IMR-90 (cell line): ENCODE results near the gene PPARD. TPM values are rescaled to one million over a fixed set of nuclear protein-coding genes. Genes with fewer than 3 reads are reported as not detected.

ENCODE experiments used
- CEBPB ChIP-seq: IDR thresholded peaks from 2 replicates; pipeline ENCODE4 v1.6.1; 2012; ENCODE audit warnings: low read depth, low read length, improper control_type of control experiment
- POLR2A ChIP-seq: IDR thresholded peaks from 2 replicates; pipeline ENCODE4 v1.6.1; 2012; ENCODE audit warnings: mild to moderate bottlenecking, low read depth, low read length
- RFX5 ChIP-seq: IDR thresholded peaks from 2 replicates; pipeline ENCODE4 v1.8.0; 2012; ENCODE audit warnings: low read depth, mild to moderate bottlenecking, low read length, moderate library complexity
- polyA plus RNA-seq, 3 experiments: library from polyadenylated mRNA; depleted of rRNA; stranded (reverse); fragments of >200 nt; gene quantifications; 2 replicates each; pipeline ENCODE4 v1.2.3, GENCODE V29; 2012; ENCODE audit warnings: low replicate concordance in 1 of 3
- total RNA-seq: library from RNA; depleted of rRNA; stranded (reverse); fragments of >200 nt; gene quantifications from 2 replicates; pipeline ENCODE4 v1.2.3, GENCODE V29; 2012
- TF ChIP-seq, protein P1 (sequence below): conservative IDR thresholded peaks from 2 replicates; pipeline ENCODE4 v1.5.1; 2012; ENCODE audit warnings: mild to moderate bottlenecking, low read depth, low read length, improper control_type of control experiment

Gene PPARD
- total and polyA plus RNA-seq, 2 of the 4 experiments (the other 2 are of a cell fraction) = 10.4 to 69.0 TPM

GRCh38 chr6:35391240-35391968 is 49.0 kb downstream of the PPARD start (continued):
- TF ChIP-seq, protein P1, sequence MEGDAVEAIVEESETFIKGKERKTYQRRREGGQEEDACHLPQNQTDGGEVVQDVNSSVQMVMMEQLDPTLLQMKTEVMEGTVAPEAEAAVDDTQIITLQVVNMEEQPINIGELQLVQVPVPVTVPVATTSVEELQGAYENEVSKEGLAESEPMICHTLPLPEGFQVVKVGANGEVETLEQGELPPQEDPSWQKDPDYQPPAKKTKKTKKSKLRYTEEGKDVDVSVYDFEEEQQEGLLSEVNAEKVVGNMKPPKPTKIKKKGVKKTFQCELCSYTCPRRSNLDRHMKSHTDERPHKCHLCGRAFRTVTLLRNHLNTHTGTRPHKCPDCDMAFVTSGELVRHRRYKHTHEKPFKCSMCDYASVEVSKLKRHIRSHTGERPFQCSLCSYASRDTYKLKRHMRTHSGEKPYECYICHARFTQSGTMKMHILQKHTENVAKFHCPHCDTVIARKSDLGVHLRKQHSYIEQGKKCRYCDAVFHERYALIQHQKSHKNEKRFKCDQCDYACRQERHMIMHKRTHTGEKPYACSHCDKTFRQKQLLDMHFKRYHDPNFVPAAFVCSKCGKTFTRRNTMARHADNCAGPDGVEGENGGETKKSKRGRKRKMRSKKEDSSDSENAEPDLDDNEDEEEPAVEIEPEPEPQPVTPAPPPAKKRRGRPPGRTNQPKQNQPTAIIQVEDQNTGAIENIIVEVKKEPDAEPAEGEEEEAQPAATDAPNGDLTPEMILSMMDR = 0 out of 2 replicates have a peak, but pooled peaks have one; percentile 24
- TF ChIP-seq CEBPB (peak; percentile 42; the same call in 1 of the 2 replicates), RFX5 (no peak; the same call in 1 of the 2 replicates), POLR2A (peak; percentile 44; the same call in 1 of the 2 replicates)
